ENCODE data around the gene SHOC2. TPM values are rescaled to one million over a fixed set of nuclear protein-coding genes. Genes with fewer than 3 reads are reported as not detected.
A peak's percentile ranks its signal among the peaks of the same experiment; 100 is the strongest.

SHOC2 gene
- total RNA-seq, 1 donor from 2014 or later: 60.8 TPM

DNA sequence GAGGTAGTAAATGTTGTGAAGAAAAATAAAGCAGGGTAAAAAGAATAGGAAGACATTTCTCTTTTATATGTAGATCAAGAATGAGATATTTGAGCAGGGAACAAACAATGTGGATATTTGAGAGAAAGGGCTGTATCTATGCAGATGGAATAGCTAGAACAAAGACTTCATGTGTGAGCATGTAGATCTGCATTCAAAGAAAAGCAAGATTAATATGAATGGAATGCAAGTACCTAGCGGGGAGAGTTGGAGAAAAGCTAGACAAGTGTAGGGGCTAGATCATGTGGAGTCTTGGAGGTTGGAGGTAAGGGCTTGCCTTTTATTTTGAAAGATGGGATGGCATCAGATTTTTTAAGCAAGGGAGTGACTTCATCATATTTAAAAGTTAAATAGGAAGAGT, 27.1 kb downstream of the SHOC2 start:
- H3K27me3 Mint-ChIP-seq (ENCODE audit: unreplicated experiment): no peaks in the 10 kb centered on the region
- TF ChIP-seq, protein P1, sequence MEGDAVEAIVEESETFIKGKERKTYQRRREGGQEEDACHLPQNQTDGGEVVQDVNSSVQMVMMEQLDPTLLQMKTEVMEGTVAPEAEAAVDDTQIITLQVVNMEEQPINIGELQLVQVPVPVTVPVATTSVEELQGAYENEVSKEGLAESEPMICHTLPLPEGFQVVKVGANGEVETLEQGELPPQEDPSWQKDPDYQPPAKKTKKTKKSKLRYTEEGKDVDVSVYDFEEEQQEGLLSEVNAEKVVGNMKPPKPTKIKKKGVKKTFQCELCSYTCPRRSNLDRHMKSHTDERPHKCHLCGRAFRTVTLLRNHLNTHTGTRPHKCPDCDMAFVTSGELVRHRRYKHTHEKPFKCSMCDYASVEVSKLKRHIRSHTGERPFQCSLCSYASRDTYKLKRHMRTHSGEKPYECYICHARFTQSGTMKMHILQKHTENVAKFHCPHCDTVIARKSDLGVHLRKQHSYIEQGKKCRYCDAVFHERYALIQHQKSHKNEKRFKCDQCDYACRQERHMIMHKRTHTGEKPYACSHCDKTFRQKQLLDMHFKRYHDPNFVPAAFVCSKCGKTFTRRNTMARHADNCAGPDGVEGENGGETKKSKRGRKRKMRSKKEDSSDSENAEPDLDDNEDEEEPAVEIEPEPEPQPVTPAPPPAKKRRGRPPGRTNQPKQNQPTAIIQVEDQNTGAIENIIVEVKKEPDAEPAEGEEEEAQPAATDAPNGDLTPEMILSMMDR (IDR thresholded peaks at IDR 0.05): no peak
- no peak overlapping the region for H3K4me3 Mint-ChIP-seq (ENCODE audit: unreplicated experiment)
- peak overlapping the region; percentile 4 for H3K27ac Mint-ChIP-seq (ENCODE audit: unreplicated experiment)
- no peak for DNase-seq (ENCODE audit: extremely low spot score, unreplicated experiment)
- H3K36me3 Mint-ChIP-seq (ENCODE audit: unreplicated experiment): peaks cover 45% of the 10 kb centered on the region
- peaks cover 26% of the 10 kb centered on the region for H3K4me1 Mint-ChIP-seq (ENCODE audit: unreplicated experiment)
- peaks cover 25% of the 10 kb centered on the region for H3K9me3 Mint-ChIP-seq (ENCODE audit: unreplicated experiment)

DNA sequence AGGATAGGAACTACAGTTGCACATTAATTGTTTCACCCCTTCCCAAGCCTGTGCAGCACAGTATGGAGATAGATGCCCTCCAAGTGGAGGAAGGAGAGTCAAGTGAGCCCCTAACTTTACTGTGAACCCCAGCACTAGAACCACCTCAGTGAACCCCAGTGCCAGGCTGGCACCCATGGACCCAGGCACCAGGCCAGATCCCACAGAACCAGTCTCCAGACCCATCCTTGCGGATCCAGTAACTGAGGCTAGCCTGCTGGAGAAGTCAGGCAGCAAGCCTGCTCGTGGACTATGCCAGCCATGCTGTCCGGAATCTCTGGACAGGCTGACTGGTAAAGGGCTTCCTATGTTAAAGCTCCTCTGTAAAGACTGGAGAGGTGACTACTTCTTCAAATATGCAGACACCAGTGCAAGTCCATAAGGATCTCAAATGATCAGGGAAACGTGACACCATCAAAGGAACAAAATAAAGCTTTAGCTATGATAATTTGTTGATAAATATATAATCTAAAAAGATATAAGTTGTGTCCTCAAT, 27.7 kb downstream of the SHOC2 start:
- Mint-ChIP-seq H3K27me3 (ENCODE audit: unreplicated experiment) (no peaks in the 10 kb centered on the region), H3K4me3 (ENCODE audit: unreplicated experiment) (no peak overlapping the region), H3K9me3 (ENCODE audit: unreplicated experiment) (peaks cover 25% of the 10 kb centered on the region), H3K4me1 (ENCODE audit: unreplicated experiment) (peaks cover 26% of the 10 kb centered on the region), H3K36me3 (ENCODE audit: unreplicated experiment) (peaks cover 42% of the 10 kb centered on the region), H3K27ac (ENCODE audit: unreplicated experiment) (no peak overlapping the region)
- TF ChIP-seq, protein P1 (IDR thresholded peaks at IDR 0.05): no peak
- no peak for DNase-seq (ENCODE audit: extremely low spot score, unreplicated experiment)

DNA sequence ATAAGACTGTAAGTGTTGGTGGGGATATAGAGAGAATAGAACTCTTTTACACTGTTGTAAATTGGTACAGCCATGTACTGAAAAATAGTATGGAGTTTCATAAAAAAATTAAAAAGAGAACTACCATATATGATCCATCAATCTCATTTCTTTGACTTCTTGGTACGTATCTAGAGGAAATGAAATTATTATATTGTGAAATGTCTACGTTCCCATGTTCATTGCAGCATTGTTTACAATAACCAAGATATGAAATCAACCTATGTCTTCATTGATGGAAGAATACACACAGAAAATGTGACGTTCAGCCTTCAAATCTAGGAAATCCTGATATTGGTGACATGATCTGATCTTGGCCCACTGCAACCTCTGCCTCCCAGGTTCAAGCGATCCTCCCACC, 32.0 kb downstream of the SHOC2 start:
- no peak overlapping the region for H3K4me3 Mint-ChIP-seq (ENCODE audit: unreplicated experiment)
- peaks cover 8% of the 10 kb centered on the region for H3K4me1 Mint-ChIP-seq (ENCODE audit: unreplicated experiment)
- TF ChIP-seq, protein P1 (IDR thresholded peaks at IDR 0.05): no peak
- DNase-seq (ENCODE audit: extremely low spot score, unreplicated experiment): no peak
- peaks cover 14% of the 10 kb centered on the region for H3K9me3 Mint-ChIP-seq (ENCODE audit: unreplicated experiment)
- no peak overlapping the region for H3K27ac Mint-ChIP-seq (ENCODE audit: unreplicated experiment)
- H3K27me3 Mint-ChIP-seq (ENCODE audit: unreplicated experiment): no peaks in the 10 kb centered on the region
- peaks cover 29% of the 10 kb centered on the region for H3K36me3 Mint-ChIP-seq (ENCODE audit: unreplicated experiment)

DNA sequence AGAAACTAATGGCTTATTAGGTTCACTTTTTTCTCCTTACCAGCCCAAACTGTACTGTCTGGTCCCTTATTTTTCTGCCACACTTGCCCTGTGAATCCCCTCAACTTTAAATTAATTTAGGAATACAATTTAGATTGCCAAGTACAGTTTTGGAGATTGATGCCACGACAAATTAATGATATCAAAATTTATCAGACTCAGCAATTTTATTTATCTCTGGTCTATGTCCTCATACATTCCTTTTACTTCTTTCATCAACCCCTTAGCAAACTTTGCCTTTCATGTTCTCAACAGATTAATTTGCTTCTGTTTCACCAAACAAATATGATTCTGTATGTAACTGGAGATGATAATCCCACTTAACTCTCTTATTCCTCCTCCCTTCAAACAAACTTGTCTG, 38.2 kb downstream of the SHOC2 start:
- H3K27me3 Mint-ChIP-seq (ENCODE audit: unreplicated experiment): no peaks in the 10 kb centered on the region
- DNase-seq (ENCODE audit: extremely low spot score, unreplicated experiment): no peak
- H3K9me3 Mint-ChIP-seq (ENCODE audit: unreplicated experiment): no peaks in the 10 kb centered on the region
- H3K4me1 Mint-ChIP-seq (ENCODE audit: unreplicated experiment): peaks cover 2% of the 10 kb centered on the region
- no peak overlapping the region for H3K4me3 Mint-ChIP-seq (ENCODE audit: unreplicated experiment)
- TF ChIP-seq, protein P1 (IDR thresholded peaks at IDR 0.05): no peak
- peaks cover 6% of the 10 kb centered on the region for H3K36me3 Mint-ChIP-seq (ENCODE audit: unreplicated experiment)
- no peak overlapping the region for H3K27ac Mint-ChIP-seq (ENCODE audit: unreplicated experiment)

DNA sequence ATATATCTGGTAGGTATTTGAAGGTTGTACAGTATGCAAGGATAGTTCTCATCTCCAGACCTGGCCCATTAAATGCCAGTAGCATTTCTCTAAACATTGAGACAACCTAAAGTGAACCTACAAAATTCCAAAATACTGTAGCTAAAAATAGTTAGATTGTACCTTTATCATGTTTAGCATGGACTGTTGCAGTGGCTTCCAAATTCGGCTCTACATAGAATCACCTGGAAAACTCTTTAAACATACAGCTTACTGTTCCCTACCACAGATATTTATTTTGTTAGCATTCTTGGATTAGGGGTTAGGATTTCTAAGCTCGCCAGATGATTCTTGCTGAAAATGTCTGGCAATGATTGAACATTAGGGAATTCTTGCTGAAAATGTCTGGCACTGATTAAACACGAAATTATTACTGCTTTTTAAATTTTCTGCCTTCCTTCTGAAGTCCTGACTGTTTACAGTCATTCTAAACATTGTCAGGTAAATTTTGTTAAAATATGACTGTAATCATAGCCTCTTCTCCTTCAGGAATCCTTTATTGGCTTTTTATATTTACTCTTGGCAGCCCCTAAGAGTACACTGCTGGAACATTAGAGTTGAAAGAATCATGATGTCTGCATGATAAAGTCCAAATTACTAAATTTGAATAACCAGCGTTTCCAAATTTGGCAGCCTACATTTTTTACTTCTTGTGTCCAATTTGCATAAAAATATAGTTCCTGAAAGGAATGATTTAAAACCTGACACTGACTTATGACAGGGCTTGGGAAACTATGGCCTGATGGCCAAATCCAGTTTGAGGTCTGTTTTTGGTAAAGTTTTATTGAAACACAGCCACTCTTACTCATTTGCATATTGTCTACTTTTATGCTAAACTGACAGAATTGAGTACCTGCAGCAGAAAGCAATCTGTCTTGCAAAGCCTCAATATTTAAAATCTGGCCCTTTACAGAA, 40.3 kb downstream of the SHOC2 start:
- H3K27ac Mint-ChIP-seq (ENCODE audit: unreplicated experiment): no peak overlapping the region
- TF ChIP-seq, protein P1 (IDR thresholded peaks at IDR 0.05): no peak
- H3K4me3 Mint-ChIP-seq (ENCODE audit: unreplicated experiment): no peak overlapping the region
- DNase-seq (ENCODE audit: extremely low spot score, unreplicated experiment): no peak
- peaks cover 9% of the 10 kb centered on the region for H3K4me1 Mint-ChIP-seq (ENCODE audit: unreplicated experiment)
- peaks cover 5% of the 10 kb centered on the region for H3K36me3 Mint-ChIP-seq (ENCODE audit: unreplicated experiment)
- no peaks in the 10 kb centered on the region for H3K27me3 Mint-ChIP-seq (ENCODE audit: unreplicated experiment)
- no peaks in the 10 kb centered on the region for H3K9me3 Mint-ChIP-seq (ENCODE audit: unreplicated experiment)
